H9 (cell line): ENCODE measurements around the gene GPHA2. TPM values are rescaled to one million over a fixed set of nuclear protein-coding genes. Genes with fewer than 3 reads are reported as not detected.
A peak's percentile ranks its signal among the peaks of the same experiment; 100 is the strongest.

Experiments used
- DNase-seq: peaks from one replicate; pipeline ENCODE4 v3.0.0-alpha.2; 2017
- H2AFZ ChIP-seq: one replicate; pipeline ENCODE4 v1.6.1; 2013; ENCODE audit warnings: mild to moderate bottlenecking, low read length, control low read depth, moderate library complexity
- H2AK5ac ChIP-seq: 2 replicates; pipeline ENCODE4 v1.6.1; 2013; ENCODE audit warnings: low read length, control low read depth, mixed read lengths; ENCODE audit not compliant: insufficient read length
- H2BK120ac ChIP-seq: one replicate; pipeline ENCODE4 v1.6.1; 2013; ENCODE audit warnings: low read depth, mild to moderate bottlenecking, low read length, control low read depth, inconsistent platforms; ENCODE audit not compliant: poor library complexity, severe bottlenecking
- H2BK12ac ChIP-seq: 2 replicates; pipeline ENCODE4 v1.6.1; 2013; ENCODE audit warnings: low read length, control low read depth, mixed read lengths, low read depth; ENCODE audit not compliant: insufficient read length
- H2BK15ac ChIP-seq: 2 replicates; pipeline ENCODE4 v1.6.1; 2013; ENCODE audit warnings: low read depth, low read length, control low read depth
- H2BK20ac ChIP-seq: one replicate; pipeline ENCODE4 v1.6.1; 2013; ENCODE audit warnings: low read depth, mild to moderate bottlenecking, low read length, control low read depth, inconsistent platforms; ENCODE audit not compliant: poor library complexity, severe bottlenecking
- H2BK5ac ChIP-seq: 2 replicates; pipeline ENCODE4 v1.6.1; 2013; ENCODE audit warnings: low read length, control low read depth, mixed read lengths; ENCODE audit not compliant: insufficient read length
- H3K14ac ChIP-seq: 2 replicates; pipeline ENCODE4 v1.6.1; 2013; ENCODE audit warnings: low read length, control low read depth; ENCODE audit not compliant: insufficient read depth
- H3K18ac ChIP-seq: 2 replicates; pipeline ENCODE4 v1.6.1; 2013; ENCODE audit warnings: low read depth, mild to moderate bottlenecking, mixed read lengths, low read length, control low read depth; ENCODE audit not compliant: insufficient read length
- H3K23ac ChIP-seq: 2 replicates; pipeline ENCODE4 v1.6.1; 2013; ENCODE audit warnings: low read length, control low read depth, mixed read lengths, low read depth; ENCODE audit not compliant: insufficient read length
- H3K23me2 ChIP-seq: 2 replicates; pipeline ENCODE4 v1.6.1; 2013; ENCODE audit warnings: low read depth, mild to moderate bottlenecking, mixed read lengths, low read length, control low read depth; ENCODE audit not compliant: insufficient read length, poor library complexity, severe bottlenecking
- H3K27ac ChIP-seq: 2 replicates; pipeline ENCODE4 v1.5.1; 2013; ENCODE audit warnings: low read length, control low read depth, mixed read lengths, low read depth; ENCODE audit not compliant: insufficient read length
- H3K27me3 ChIP-seq: 2 replicates; pipeline ENCODE4 v1.6.1; 2013; ENCODE audit warnings: low read length, control low read depth, inconsistent platforms; ENCODE audit not compliant: insufficient read depth
- H3K4ac ChIP-seq: 2 replicates; pipeline ENCODE4 v1.6.1; 2013; ENCODE audit warnings: low read depth, mild to moderate bottlenecking, control low read depth, inconsistent platforms, low read length, moderate library complexity
- H3K4me1 ChIP-seq: 2 replicates; pipeline ENCODE4 v1.6.1; 2013; ENCODE audit warnings: low read length, control low read depth, inconsistent platforms; ENCODE audit not compliant: insufficient read depth
- H3K4me2 ChIP-seq: 2 replicates; pipeline ENCODE4 v1.6.1; 2013; ENCODE audit warnings: low read length, control low read depth, mixed read lengths; ENCODE audit not compliant: insufficient read length, insufficient read depth
- H3K56ac ChIP-seq: 2 replicates; pipeline ENCODE4 v1.6.1; 2013; ENCODE audit warnings: low read depth, mild to moderate bottlenecking, mixed read lengths, low read length, control low read depth; ENCODE audit not compliant: insufficient read length
- H3K79me1 ChIP-seq: 2 replicates; pipeline ENCODE4 v1.6.1; 2013; ENCODE audit warnings: low read depth, mild to moderate bottlenecking, moderate library complexity, low read length, control low read depth, inconsistent platforms; ENCODE audit not compliant: insufficient read depth, poor library complexity, severe bottlenecking
- H3K79me2 ChIP-seq: 2 replicates; pipeline ENCODE4 v1.6.1; 2013; ENCODE audit warnings: low read length, control low read depth, inconsistent platforms; ENCODE audit not compliant: insufficient read depth
- H3K9ac ChIP-seq: 2 replicates; pipeline ENCODE4 v1.6.1; 2013; ENCODE audit warnings: low read length, control low read depth, mixed read lengths; ENCODE audit not compliant: insufficient read length; ENCODE audit errors: extremely low read depth
- H3K9me3 ChIP-seq: one replicate; pipeline ENCODE4 v1.6.1; 2013; ENCODE audit warnings: low read depth, low read length, inconsistent platforms; ENCODE audit not compliant: control insufficient read depth
- H3T11ph ChIP-seq: one replicate; pipeline ENCODE4 v1.6.1; 2013; ENCODE audit warnings: mild to moderate bottlenecking, low read length, control low read depth, inconsistent platforms
- H4K20me1 ChIP-seq: one replicate; pipeline ENCODE4 v1.6.1; 2013; ENCODE audit not compliant: control insufficient read depth, insufficient read length, insufficient read depth
- H4K5ac ChIP-seq: 2 replicates; pipeline ENCODE4 v1.6.1; 2013; ENCODE audit warnings: low read depth, mild to moderate bottlenecking, mixed read lengths, low read length, control low read depth; ENCODE audit not compliant: insufficient read length
- H4K8ac ChIP-seq: replicated peaks from 2 replicates; pipeline ENCODE4 v1.6.1; 2013; ENCODE audit warnings: low read length, control low read depth, mixed read lengths, low read depth; ENCODE audit not compliant: insufficient read length
- H4K91ac ChIP-seq: 2 replicates; pipeline ENCODE4 v1.6.1; 2013; ENCODE audit warnings: low read depth, mild to moderate bottlenecking, moderate library complexity, mixed read lengths, low read length, control low read depth; ENCODE audit not compliant: insufficient read length
- H3K27ac Mint-ChIP-seq, 3 experiments: 2 replicates in 2 of 3; 3 replicates in 1 of 3; pipeline ENCODE4 v1.8.0; 2020 to 2021; ENCODE audit warnings: mixed read lengths in 3 of 3, mild to moderate bottlenecking in 1 of 3, moderate library complexity in 1 of 3
- H3K27me3 Mint-ChIP-seq: 2 replicates; pipeline ENCODE4 v1.8.0; 2021; ENCODE audit warnings: low read depth, mild to moderate bottlenecking, moderate library complexity, mixed read lengths
- H3K36me3 Mint-ChIP-seq, 3 experiments: 2 replicates in 2 of 3; 3 replicates in 1 of 3; pipeline ENCODE4 v1.8.0; 2020 to 2021; ENCODE audit warnings: low read depth in 3 of 3, mixed read lengths in 3 of 3; ENCODE audit not compliant: insufficient read depth in 1 of 3
- H3K4me1 Mint-ChIP-seq, 2 experiments: 2 replicates each; pipeline ENCODE4 v1.8.0; 2020; ENCODE audit warnings: mixed read lengths in 2 of 2
- H3K4me3 Mint-ChIP-seq, 2 experiments: 2 replicates in 1 of 2; 3 replicates in 1 of 2; pipeline ENCODE4 v1.8.0; 2020 to 2021; ENCODE audit warnings: mild to moderate bottlenecking in 2 of 2, mixed read lengths in 2 of 2, moderate library complexity in 1 of 2
- H3K9me3 Mint-ChIP-seq, 2 experiments: 2 replicates in 1 of 2; 3 replicates in 1 of 2; pipeline ENCODE4 v1.8.0; 2020; ENCODE audit warnings: mild to moderate bottlenecking in 2 of 2, mixed read lengths in 2 of 2, moderate library complexity in 1 of 2
- WGBS: extraction: QIAGEN DNeasy Blood & Tissue Kit; methylation state at CpG from one replicate; pipeline ENCODE4 v1.1.7; 2013; ENCODE audit warnings: missing lambda C conversion rate, low lambda C conversion rate, mixed read lengths; ENCODE audit not compliant: insufficient read length; ENCODE audit errors: extremely low coverage; 5-methylcytosine and 5-hydroxymethylcytosine counted together
- total RNA-seq: library from RNA; stranded (reverse); gene quantifications from 2 replicates; pipeline ENCODE4 v1.2.1, GENCODE V29; 2021
- TF ChIP-seq, protein P1 (sequence below): fragments of 200-600 bp; sonication (generic); conservative IDR thresholded peaks from 3 replicates; pipeline ENCODE4 v1.8.0; 2021; ENCODE audit warnings: antibody characterized with exemption, mild to moderate bottlenecking

GPHA2 gene
- total RNA-seq, 1 experiment from 2014 or later = 2.1 TPM

GRCh38 chr11:64925536-64926436 is 9.9 kb downstream of the GPHA2 start:
- Histone ChIP-seq H2BK5ac (no peak overlapping the region), H2BK120ac (no peak overlapping the region), H3K79me2 (no peaks in the 10 kb centered on the region), H3K79me1 (no peaks in the 10 kb centered on the region), H3K23ac (no peak overlapping the region), H3K4ac (no peak overlapping the region), H3K27me3 (no peaks in the 10 kb centered on the region), H2AK5ac (no peak overlapping the region), H3K27ac (no peak overlapping the region), H2BK15ac (no peak overlapping the region), H4K8ac (no peak overlapping the region), H2BK20ac (no peak overlapping the region), H4K20me1 (no peaks in the 10 kb centered on the region), H3K14ac (no peak overlapping the region), H3K23me2 (peaks cover 7% of the 10 kb centered on the region), H3K4me2 (peak overlapping the region; percentile 61), H3K9ac (no peak overlapping the region), H3T11ph (no peak overlapping the region), H4K5ac (no peak overlapping the region), H3K9me3 (no peaks in the 10 kb centered on the region), H4K91ac (no peak overlapping the region), H2AFZ (no peak overlapping the region), H3K56ac (no peak overlapping the region), H2BK12ac (no peak overlapping the region), H3K18ac (no peak overlapping the region), H3K4me1 (no peaks in the 10 kb centered on the region)
- no peak for DNase-seq
- H3K27ac Mint-ChIP-seq = no peak overlapping the region
- H3K27me3 Mint-ChIP-seq = peaks cover 7% of the 10 kb centered on the region
- H3K9me3 Mint-ChIP-seq = no peaks in the 10 kb centered on the region
- peaks cover 8 to 16% of the 10 kb centered on the region in 2 experiments for H3K4me1 Mint-ChIP-seq
- TF ChIP-seq, protein P1, sequence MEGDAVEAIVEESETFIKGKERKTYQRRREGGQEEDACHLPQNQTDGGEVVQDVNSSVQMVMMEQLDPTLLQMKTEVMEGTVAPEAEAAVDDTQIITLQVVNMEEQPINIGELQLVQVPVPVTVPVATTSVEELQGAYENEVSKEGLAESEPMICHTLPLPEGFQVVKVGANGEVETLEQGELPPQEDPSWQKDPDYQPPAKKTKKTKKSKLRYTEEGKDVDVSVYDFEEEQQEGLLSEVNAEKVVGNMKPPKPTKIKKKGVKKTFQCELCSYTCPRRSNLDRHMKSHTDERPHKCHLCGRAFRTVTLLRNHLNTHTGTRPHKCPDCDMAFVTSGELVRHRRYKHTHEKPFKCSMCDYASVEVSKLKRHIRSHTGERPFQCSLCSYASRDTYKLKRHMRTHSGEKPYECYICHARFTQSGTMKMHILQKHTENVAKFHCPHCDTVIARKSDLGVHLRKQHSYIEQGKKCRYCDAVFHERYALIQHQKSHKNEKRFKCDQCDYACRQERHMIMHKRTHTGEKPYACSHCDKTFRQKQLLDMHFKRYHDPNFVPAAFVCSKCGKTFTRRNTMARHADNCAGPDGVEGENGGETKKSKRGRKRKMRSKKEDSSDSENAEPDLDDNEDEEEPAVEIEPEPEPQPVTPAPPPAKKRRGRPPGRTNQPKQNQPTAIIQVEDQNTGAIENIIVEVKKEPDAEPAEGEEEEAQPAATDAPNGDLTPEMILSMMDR = no peak
- WGBS = no CpG with 5 or more reads among the region's 24 CpGs
- no peaks in the 10 kb centered on the region for H3K36me3 Mint-ChIP-seq
- H3K4me3 Mint-ChIP-seq = peak overlapping the region; percentile 79 to 93
